K562 (cell line): ENCODE results near the gene KANK2. TPM values are rescaled to one million over a fixed set of nuclear protein-coding genes. Genes with fewer than 3 reads are reported as not detected.

ENCODE experiments used
- ETS1 ChIP-seq: conservative IDR thresholded peaks from 2 replicates; pipeline ENCODE4 v1.6.1; 2011; ENCODE audit warnings: low read depth, mild to moderate bottlenecking, low read length; ENCODE audit not compliant: control insufficient read depth
- HDAC3 ChIP-seq: fragments of 450-650 bp; IDR thresholded peaks from 2 replicates; pipeline ENCODE4 v1.6.1; 2018; ENCODE audit warnings: borderline replicate concordance, mild to moderate bottlenecking, moderate library complexity; ENCODE audit not compliant: partially characterized antibody
- HLTF ChIP-seq: fragments of 450-650 bp; IDR thresholded peaks from 2 replicates; pipeline ENCODE4 v1.6.1; 2016
- MCM7 ChIP-seq, 2 experiments: fragments of 450-650 bp; IDR thresholded peaks; 2 replicates each; pipeline ENCODE4 v1.6.1; 2016 to 2018
- PTTG1 ChIP-seq: fragments of 450-650 bp; IDR thresholded peaks from 2 replicates; pipeline ENCODE4 v1.6.1; 2016; ENCODE audit warnings: low read depth, mild to moderate bottlenecking, missing genetic modification characterization, missing compliant biosample characterization
- RBBP5 ChIP-seq: fragments of 200-600 bp; sonication (generic); IDR thresholded peaks from 2 replicates; pipeline ENCODE4 v1.6.1; 2012; ENCODE audit warnings: borderline replicate concordance, mild to moderate bottlenecking, low read length, control low read depth, inconsistent platforms; ENCODE audit not compliant: insufficient read depth, poor library complexity, severe bottlenecking
- RBFOX2 ChIP-seq: fragments of 200-400 bp; formaldehyde crosslinking; IDR thresholded peaks from 2 replicates; pipeline ENCODE4 v1.6.1; 2017; ENCODE audit warnings: low read depth, mild to moderate bottlenecking, low read length, moderate library complexity
- SAFB ChIP-seq: fragments of 200-400 bp; formaldehyde crosslinking; IDR thresholded peaks from 2 replicates; pipeline ENCODE4 v1.6.1; 2017; ENCODE audit warnings: low read depth, low read length, borderline replicate concordance
- SRSF9 ChIP-seq: fragments of 200-400 bp; formaldehyde crosslinking; IDR thresholded peaks from 2 replicates; pipeline ENCODE4 v1.6.1; 2017; ENCODE audit warnings: low read depth, low read length, borderline replicate concordance
- ZFP30 ChIP-seq: fragments of 250-450 bp; sonication (Bioruptor Pico); IDR thresholded peaks from 2 replicates; pipeline ENCODE4 v1.8.0; 2022; ENCODE audit warnings: moderate library complexity, mild to moderate bottlenecking, inconsistent platforms, borderline replicate concordance
- ZFPM2 ChIP-seq: fragments of 250-450 bp; sonication (Bioruptor Pico); IDR thresholded peaks from 2 replicates; pipeline ENCODE4 v1.5.1; 2022; ENCODE audit warnings: mild to moderate bottlenecking
- polyA plus RNA-seq, 8 experiments: library from polyadenylated mRNA; depleted of rRNA in 4 of 8; stranded (reverse) in 5 of 8; unstranded in 3 of 8; fragments of >200 nt; fragmentation: Nextera tagmentation in 2 of 8; fragmentation: Illumina TruSeq in 1 of 8; extraction: Ambion mirVana in 2 of 8; extraction: Trizol in 1 of 8; gene quantifications; 2 replicates each; pipeline versions ENCODE4 v1.2.1 to v1.2.3, GENCODE V29; 2011 to 2014; ENCODE audit warnings: inconsistent platforms in 1 of 8, missing spikeins in 1 of 8
- total RNA-seq, 7 experiments: library from RNA; depleted of rRNA in 6 of 7; stranded (reverse); fragments of >200 nt in 6 of 7; fragmentation: Illumina TruSeq in 2 of 7; extraction: Trizol in 2 of 7; gene quantifications; 2 replicates each; pipeline versions ENCODE4 v1.2.1 to v1.2.3, GENCODE V29; 2011 to 2021; ENCODE audit warnings: low replicate concordance in 1 of 7
- TF ChIP-seq, protein P1 (sequence below): fragments of 450-650 bp; IDR thresholded peaks from 2 replicates; pipeline ENCODE4 v1.6.1; 2016; ENCODE audit warnings: mild to moderate bottlenecking, moderate library complexity
- TF ChIP-seq, protein P2 (sequence below): fragments of 250-450 bp; sonication (Bioruptor Pico); IDR thresholded peaks from 2 replicates; pipeline ENCODE4 v1.5.0; 2020; ENCODE audit warnings: mild to moderate bottlenecking

The KANK2 gene
- total and polyA plus RNA-seq, 9 of the 15 experiments (the other 6 are each of a cell fraction or from before 2014, with no cell fraction given), result 4.4 to 47.8 (median 21.3) TPM

DNA sequence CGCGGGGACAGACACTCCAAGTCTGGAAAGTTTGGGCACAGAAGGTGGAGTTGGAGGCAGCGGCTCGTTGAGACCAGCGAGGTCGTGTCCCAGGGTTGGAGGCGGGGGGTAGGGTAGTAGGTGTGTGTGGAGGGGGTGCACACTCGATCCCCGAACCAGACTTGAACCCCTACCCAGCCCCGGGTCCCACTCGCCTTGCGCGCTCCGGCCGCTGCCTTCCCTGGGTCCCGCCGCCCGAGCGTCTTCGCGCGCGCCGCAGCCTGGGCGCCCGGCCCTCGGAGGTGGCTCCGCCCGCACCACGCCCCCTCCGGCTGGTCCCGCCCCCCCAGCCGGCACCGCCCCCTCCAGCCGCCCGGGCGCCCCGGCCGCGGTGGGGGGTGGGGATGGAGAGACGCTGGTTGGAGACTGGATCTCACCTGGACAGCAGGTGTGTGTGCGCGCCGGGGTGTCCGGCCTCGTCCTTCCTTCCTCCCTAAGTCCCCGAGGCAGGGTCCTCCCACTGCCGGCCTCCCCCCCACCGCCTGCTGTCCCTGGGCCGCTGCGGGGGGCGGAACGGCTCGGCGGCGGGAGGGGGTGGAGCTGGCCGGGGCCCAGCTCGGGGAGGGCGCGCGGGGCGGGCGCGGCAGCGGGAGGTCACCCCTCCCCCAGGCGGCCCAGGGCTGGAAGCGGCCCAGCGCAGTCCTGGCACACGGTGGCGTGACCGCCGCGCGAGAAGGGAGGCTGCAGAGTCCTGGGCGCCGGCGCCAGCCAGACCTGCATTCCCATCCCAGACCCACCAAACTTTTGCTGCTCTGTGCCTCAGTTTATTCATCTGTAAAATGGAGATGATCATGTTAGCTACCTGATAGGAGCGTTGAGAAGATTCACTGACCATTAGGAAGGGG lies at the start of gene KANK2 (continued):
- TF ChIP-seq, protein P1, sequence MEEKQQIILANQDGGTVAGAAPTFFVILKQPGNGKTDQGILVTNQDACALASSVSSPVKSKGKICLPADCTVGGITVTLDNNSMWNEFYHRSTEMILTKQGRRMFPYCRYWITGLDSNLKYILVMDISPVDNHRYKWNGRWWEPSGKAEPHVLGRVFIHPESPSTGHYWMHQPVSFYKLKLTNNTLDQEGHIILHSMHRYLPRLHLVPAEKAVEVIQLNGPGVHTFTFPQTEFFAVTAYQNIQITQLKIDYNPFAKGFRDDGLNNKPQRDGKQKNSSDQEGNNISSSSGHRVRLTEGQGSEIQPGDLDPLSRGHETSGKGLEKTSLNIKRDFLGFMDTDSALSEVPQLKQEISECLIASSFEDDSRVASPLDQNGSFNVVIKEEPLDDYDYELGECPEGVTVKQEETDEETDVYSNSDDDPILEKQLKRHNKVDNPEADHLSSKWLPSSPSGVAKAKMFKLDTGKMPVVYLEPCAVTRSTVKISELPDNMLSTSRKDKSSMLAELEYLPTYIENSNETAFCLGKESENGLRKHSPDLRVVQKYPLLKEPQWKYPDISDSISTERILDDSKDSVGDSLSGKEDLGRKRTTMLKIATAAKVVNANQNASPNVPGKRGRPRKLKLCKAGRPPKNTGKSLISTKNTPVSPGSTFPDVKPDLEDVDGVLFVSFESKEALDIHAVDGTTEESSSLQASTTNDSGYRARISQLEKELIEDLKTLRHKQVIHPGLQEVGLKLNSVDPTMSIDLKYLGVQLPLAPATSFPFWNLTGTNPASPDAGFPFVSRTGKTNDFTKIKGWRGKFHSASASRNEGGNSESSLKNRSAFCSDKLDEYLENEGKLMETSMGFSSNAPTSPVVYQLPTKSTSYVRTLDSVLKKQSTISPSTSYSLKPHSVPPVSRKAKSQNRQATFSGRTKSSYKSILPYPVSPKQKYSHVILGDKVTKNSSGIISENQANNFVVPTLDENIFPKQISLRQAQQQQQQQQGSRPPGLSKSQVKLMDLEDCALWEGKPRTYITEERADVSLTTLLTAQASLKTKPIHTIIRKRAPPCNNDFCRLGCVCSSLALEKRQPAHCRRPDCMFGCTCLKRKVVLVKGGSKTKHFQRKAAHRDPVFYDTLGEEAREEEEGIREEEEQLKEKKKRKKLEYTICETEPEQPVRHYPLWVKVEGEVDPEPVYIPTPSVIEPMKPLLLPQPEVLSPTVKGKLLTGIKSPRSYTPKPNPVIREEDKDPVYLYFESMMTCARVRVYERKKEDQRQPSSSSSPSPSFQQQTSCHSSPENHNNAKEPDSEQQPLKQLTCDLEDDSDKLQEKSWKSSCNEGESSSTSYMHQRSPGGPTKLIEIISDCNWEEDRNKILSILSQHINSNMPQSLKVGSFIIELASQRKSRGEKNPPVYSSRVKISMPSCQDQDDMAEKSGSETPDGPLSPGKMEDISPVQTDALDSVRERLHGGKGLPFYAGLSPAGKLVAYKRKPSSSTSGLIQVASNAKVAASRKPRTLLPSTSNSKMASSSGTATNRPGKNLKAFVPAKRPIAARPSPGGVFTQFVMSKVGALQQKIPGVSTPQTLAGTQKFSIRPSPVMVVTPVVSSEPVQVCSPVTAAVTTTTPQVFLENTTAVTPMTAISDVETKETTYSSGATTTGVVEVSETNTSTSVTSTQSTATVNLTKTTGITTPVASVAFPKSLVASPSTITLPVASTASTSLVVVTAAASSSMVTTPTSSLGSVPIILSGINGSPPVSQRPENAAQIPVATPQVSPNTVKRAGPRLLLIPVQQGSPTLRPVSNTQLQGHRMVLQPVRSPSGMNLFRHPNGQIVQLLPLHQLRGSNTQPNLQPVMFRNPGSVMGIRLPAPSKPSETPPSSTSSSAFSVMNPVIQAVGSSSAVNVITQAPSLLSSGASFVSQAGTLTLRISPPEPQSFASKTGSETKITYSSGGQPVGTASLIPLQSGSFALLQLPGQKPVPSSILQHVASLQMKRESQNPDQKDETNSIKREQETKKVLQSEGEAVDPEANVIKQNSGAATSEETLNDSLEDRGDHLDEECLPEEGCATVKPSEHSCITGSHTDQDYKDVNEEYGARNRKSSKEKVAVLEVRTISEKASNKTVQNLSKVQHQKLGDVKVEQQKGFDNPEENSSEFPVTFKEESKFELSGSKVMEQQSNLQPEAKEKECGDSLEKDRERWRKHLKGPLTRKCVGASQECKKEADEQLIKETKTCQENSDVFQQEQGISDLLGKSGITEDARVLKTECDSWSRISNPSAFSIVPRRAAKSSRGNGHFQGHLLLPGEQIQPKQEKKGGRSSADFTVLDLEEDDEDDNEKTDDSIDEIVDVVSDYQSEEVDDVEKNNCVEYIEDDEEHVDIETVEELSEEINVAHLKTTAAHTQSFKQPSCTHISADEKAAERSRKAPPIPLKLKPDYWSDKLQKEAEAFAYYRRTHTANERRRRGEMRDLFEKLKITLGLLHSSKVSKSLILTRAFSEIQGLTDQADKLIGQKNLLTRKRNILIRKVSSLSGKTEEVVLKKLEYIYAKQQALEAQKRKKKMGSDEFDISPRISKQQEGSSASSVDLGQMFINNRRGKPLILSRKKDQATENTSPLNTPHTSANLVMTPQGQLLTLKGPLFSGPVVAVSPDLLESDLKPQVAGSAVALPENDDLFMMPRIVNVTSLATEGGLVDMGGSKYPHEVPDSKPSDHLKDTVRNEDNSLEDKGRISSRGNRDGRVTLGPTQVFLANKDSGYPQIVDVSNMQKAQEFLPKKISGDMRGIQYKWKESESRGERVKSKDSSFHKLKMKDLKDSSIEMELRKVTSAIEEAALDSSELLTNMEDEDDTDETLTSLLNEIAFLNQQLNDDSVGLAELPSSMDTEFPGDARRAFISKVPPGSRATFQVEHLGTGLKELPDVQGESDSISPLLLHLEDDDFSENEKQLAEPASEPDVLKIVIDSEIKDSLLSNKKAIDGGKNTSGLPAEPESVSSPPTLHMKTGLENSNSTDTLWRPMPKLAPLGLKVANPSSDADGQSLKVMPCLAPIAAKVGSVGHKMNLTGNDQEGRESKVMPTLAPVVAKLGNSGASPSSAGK, result no peak
- TF ChIP-seq SAFB (no peak), ZFP30 (no peak), ETS1 (no peak), SRSF9 (no peak), PTTG1 (tag) (no peak), RBFOX2 (peak; percentile 72), MCM7 (IDR thresholded peaks at IDR 0.05) (no peak), ZFPM2 (CRISPR knock-in tag) (no peak), HLTF (no peak), HDAC3 (no peak), RBBP5 (peak; percentile 29)
- TF ChIP-seq, protein P2, sequence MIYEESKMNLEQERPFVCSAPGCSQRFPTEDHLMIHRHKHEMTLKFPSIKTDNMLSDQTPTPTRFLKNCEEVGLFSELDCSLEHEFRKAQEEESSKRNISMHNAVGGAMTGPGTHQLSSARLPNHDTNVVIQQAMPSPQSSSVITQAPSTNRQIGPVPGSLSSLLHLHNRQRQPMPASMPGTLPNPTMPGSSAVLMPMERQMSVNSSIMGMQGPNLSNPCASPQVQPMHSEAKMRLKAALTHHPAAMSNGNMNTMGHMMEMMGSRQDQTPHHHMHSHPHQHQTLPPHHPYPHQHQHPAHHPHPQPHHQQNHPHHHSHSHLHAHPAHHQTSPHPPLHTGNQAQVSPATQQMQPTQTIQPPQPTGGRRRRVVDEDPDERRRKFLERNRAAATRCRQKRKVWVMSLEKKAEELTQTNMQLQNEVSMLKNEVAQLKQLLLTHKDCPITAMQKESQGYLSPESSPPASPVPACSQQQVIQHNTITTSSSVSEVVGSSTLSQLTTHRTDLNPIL (CRISPR knock-in tag), result no peak
